PC-3 (cell line): ENCODE results near the gene C1orf116. TPM values are rescaled to one million over a fixed set of nuclear protein-coding genes. Genes with fewer than 3 reads are reported as not detected.

ENCODE experiments used
- ATAC-seq: fragments of 200-7000 bp; cut with Tn5 transposase; 2 replicates; pipeline ENCODE4 v1.9.1; 2020; ENCODE audit warnings: mild to moderate bottlenecking, moderate library complexity
- BruUV-seq: library from RNA; stranded (reverse); fragments of 400-500 nt; replicated peaks from 2 replicates; lab custom pipeline; 2021; lab: Mats Ljungman, UMichigan
- CTCF ChIA-PET: fragments of 300-600 bp; sonication (Branson Sonifier 250); formaldehyde crosslinking; loops from one replicate; lab custom pipeline; 2022; ENCODE audit warnings: antibody characterized with exemption; lab: Charles Lee
- POLR2A ChIA-PET: fragments of 300-600 bp; sonication (Branson Sonifier 250); formaldehyde crosslinking; loops from one replicate; lab custom pipeline; 2022; ENCODE audit warnings: antibody characterized with exemption; ENCODE audit not compliant: unreplicated experiment; lab: Charles Lee
- DNase-seq: peaks from one replicate; pipeline ENCODE4 v3.0.0-alpha.2; 2015
- H2AFZ ChIP-seq: fragments of 300-600 bp; sonication (generic); 2 replicates; pipeline ENCODE4 v1.6.0; 2016; ENCODE audit warnings: antibody characterized with exemption, low read length
- H3F3A ChIP-seq: fragments of 300-600 bp; sonication (generic); one replicate; pipeline ENCODE4 v1.6.0; 2017; ENCODE audit warnings: antibody characterized with exemption, low read length, control low read depth, mild to moderate bottlenecking; ENCODE audit not compliant: unreplicated experiment
- H3K27ac ChIP-seq: fragments of 300-600 bp; sonication (generic); 2 replicates; pipeline ENCODE4 v1.5.1; 2016; ENCODE audit warnings: mild to moderate bottlenecking, low read length
- H3K27me3 ChIP-seq: fragments of 300-600 bp; sonication (generic); 2 replicates; pipeline ENCODE4 v1.6.1; 2016; ENCODE audit warnings: low read length, mixed read lengths
- H3K36me3 ChIP-seq: fragments of 300-600 bp; sonication (generic); 2 replicates; pipeline ENCODE4 v1.6.1; 2016; ENCODE audit warnings: low read depth, mixed run types, low read length, mixed read lengths
- H3K4me1 ChIP-seq: fragments of 300-600 bp; sonication (generic); 2 replicates; pipeline ENCODE4 v1.5.1; 2016; ENCODE audit warnings: low read length; ENCODE audit not compliant: insufficient read depth
- H3K4me2 ChIP-seq: fragments of 300-600 bp; sonication (generic); 2 replicates; pipeline ENCODE4 v1.6.0; 2016; ENCODE audit warnings: low read length
- H3K4me3 ChIP-seq: fragments of 300-600 bp; sonication (generic); 2 replicates; pipeline ENCODE4 v1.5.1; 2016; ENCODE audit warnings: mild to moderate bottlenecking, low read length, mixed read lengths
- H3K79me2 ChIP-seq: fragments of 300-600 bp; sonication (generic); 2 replicates; pipeline ENCODE4 v1.6.1; 2017; ENCODE audit warnings: low read length, mixed read lengths
- H3K9ac ChIP-seq: fragments of 300-600 bp; sonication (generic); 2 replicates; pipeline ENCODE4 v1.6.0; 2016; ENCODE audit warnings: mild to moderate bottlenecking, low read length
- H3K9me2 ChIP-seq: fragments of 300-600 bp; sonication (generic); replicated peaks from 2 replicates; pipeline ENCODE4 v1.6.1; 2016; ENCODE audit warnings: mixed run types, low read length, mixed read lengths
- H3K9me3 ChIP-seq: fragments of 300-600 bp; sonication (generic); 2 replicates; pipeline ENCODE4 v1.6.1; 2016; ENCODE audit warnings: low read length, mixed read lengths
- H4K20me1 ChIP-seq: fragments of 300-600 bp; sonication (generic); 2 replicates; pipeline ENCODE4 v1.6.1; 2016; ENCODE audit warnings: low read length, mixed read lengths
- EZH2 ChIP-seq: fragments of 300-600 bp; sonication (generic); IDR thresholded peaks from one replicate; pipeline ENCODE4 v1.6.1; 2017; ENCODE audit warnings: antibody characterized with exemption, mild to moderate bottlenecking, low read length; ENCODE audit not compliant: unreplicated experiment
- EZH2phosphoT487 ChIP-seq: fragments of 300-600 bp; sonication (generic); IDR thresholded peaks from 2 replicates; pipeline ENCODE4 v1.6.1; 2018; ENCODE audit warnings: mild to moderate bottlenecking, antibody characterized with exemption, low read length, borderline replicate concordance
- intact Hi-C: fragments of 100-400 bp; cut with micrococcal nuclease; formaldehyde crosslinking; loops from 2 replicates; pipeline ENCODE4 v1.9.0; 2023
- total RNA-seq: library from RNA; depleted of rRNA; stranded (reverse); fragments of >200 nt; gene quantifications from 2 replicates; pipeline ENCODE4 v1.2.3, GENCODE V29; 2014
- TF ChIP-seq, protein P1 (sequence below): fragments of 300-600 bp; sonication (generic); conservative IDR thresholded peaks from 2 replicates; pipeline ENCODE4 v1.5.1; 2017; ENCODE audit warnings: antibody characterized with exemption, low read depth, mild to moderate bottlenecking, low read length

The C1orf116 gene
- total RNA-seq, 1 experiment from 2014 or later = 34.9 TPM

DNA sequence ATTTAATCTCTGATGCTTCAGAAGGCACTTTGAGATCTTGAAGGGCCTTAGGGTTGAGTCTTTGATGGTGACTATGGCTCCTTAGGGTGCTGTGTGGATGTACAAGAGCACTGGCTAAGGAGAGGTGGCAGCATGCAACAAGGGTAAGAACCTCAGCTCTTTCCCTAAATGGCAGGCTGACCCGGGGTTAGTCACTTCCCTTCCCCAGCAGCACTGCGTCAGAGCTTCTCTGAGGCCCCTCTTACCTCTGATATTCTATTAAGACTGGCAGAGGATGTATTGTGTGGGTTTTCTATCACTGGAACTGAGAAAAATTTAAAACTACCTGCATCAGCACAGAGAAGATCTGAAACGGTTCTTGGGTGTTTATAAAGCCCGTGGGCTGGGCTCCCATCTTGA is 11.8 kb downstream of the C1orf116 start:
- CTCF ChIA-PET = interaction anchor here (1.3 to 3.7 kb wide), 3 partner anchors 17 to 108 kb away, joined by 3 to 22 read pairs (median 5); no protein-coding TSS in a partner anchor
- Histone ChIP-seq H3K4me2 (peak overlapping the region; percentile 55), H3K27me3 (no peaks in the 10 kb centered on the region), H3K9me3 (no peaks in the 10 kb centered on the region), H3K4me1 (peaks cover 83% of the 10 kb centered on the region), H3K9me2 (no peaks in the 10 kb centered on the region), H3K4me3 (no peak overlapping the region; the same call in 1 of the 2 replicates), H2AFZ (no peak overlapping the region), H3K36me3 (peaks cover 33% of the 10 kb centered on the region; the same call in 1 of the 2 replicates), H3K79me2 (peaks cover 36% of the 10 kb centered on the region), H4K20me1 (no peaks in the 10 kb centered on the region), H3F3A (peaks cover 24% of the 10 kb centered on the region), H3K9ac (peak overlapping the region; percentile 86), H3K27ac (peak overlapping the region; percentile 95)
- BruUV-seq = no TSS peak
- DNase-seq (peak; percentile 88), ATAC-seq (peak; percentile 17)
- POLR2A ChIA-PET = interaction anchor here (0.6 to 5.8 kb wide), 5 partner anchors 9 to 32 kb away, joined by 5 to 97 read pairs (median 11); partner anchors contain the start of genes C1orf116 and PFKFB2
- intact Hi-C loops = loop anchor here (1.0 to 10.0 kb wide), 6 partner anchors 11 to 284 kb away; no protein-coding TSS in a partner anchor
- TF ChIP-seq, protein P1, sequence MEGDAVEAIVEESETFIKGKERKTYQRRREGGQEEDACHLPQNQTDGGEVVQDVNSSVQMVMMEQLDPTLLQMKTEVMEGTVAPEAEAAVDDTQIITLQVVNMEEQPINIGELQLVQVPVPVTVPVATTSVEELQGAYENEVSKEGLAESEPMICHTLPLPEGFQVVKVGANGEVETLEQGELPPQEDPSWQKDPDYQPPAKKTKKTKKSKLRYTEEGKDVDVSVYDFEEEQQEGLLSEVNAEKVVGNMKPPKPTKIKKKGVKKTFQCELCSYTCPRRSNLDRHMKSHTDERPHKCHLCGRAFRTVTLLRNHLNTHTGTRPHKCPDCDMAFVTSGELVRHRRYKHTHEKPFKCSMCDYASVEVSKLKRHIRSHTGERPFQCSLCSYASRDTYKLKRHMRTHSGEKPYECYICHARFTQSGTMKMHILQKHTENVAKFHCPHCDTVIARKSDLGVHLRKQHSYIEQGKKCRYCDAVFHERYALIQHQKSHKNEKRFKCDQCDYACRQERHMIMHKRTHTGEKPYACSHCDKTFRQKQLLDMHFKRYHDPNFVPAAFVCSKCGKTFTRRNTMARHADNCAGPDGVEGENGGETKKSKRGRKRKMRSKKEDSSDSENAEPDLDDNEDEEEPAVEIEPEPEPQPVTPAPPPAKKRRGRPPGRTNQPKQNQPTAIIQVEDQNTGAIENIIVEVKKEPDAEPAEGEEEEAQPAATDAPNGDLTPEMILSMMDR = no peak
- TF ChIP-seq EZH2phosphoT487 (no peak), EZH2 (no peak)

DNA sequence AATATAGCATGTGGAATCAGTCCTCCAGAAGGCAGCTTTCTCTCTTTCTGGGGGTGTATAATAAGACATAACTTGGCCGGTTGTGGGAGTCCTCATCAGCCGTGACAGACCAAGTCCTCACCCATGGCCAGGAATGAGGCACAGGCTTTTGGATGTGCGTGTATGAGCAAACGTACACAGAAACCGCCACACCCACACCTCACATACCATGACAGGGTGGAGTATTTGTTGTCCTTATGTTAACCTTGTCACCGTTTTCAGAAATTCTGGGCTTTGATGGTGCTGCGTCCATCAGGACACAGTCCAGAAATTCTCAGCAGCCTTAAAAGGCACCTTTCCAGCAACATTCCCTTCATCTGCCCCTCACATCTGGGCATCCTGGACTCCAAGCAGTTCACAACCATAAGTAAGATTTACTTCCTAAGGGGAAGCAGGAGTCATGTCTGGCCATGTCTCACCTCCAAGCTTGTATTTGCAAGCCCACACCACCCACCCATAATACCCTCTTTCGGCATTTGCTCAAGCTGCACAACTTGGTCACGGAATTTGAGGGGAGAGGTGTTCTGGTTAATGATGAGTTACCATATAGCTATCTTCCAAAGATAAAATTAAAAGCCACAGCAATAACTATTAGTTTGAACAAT is 12.4 kb downstream of the C1orf116 start:
- ATAC-seq (peak; percentile 64), DNase-seq (peak; percentile 100)
- ChIA-PET POLR2A (interaction anchor here (0.6 to 5.8 kb wide), 7 partner anchors 9 to 301 kb away, joined by 3 to 97 read pairs (median 10); partner anchors contain the start of genes C1orf116 and PFKFB2), CTCF (interaction anchor here (0.7 to 3.7 kb wide), 2 partner anchors 15 to 37 kb away, joined by 4 to 22 read pairs; no protein-coding TSS in a partner anchor)
- TSS peak; percentile 58 for BruUV-seq
- Histone ChIP-seq H3K9me2 (no peaks in the 10 kb centered on the region), H3K27ac (peak overlapping the region; percentile 95), H3K4me1 (peaks cover 78% of the 10 kb centered on the region), H3K79me2 (peaks cover 36% of the 10 kb centered on the region), H3K27me3 (no peaks in the 10 kb centered on the region), H4K20me1 (no peaks in the 10 kb centered on the region), H2AFZ (no peak overlapping the region), H3K9ac (peak overlapping the region; percentile 86), H3K4me3 (no peak overlapping the region), H3K4me2 (peak overlapping the region; percentile 55), H3K9me3 (no peaks in the 10 kb centered on the region), H3K36me3 (peaks cover 33% of the 10 kb centered on the region; the same call in 1 of the 2 replicates), H3F3A (peaks cover 18% of the 10 kb centered on the region)
- TF ChIP-seq, protein P1 = no peak
- no peak for TF ChIP-seq EZH2phosphoT487
- no peak for TF ChIP-seq EZH2
- intact Hi-C loops = loop anchor here (1.0 to 10.0 kb wide), 4 partner anchors 13 to 285 kb away; no protein-coding TSS in a partner anchor
